SIG-M5 (cell line): ENCODE data around the gene RBM4.
"Not testable (repeated sequence)": the region's sequence is repeated elsewhere in the genome, so short reads cannot be mapped to it uniquely, and the experiment has no call there.

Experiments used
- DNase-seq: peaks from one replicate; lab custom pipeline; 2025; lab: John Stamatoyannopoulos, UW

Gene RBM4

GRCh38 chr11:66638177-66639065 is at the start of gene RBM4:
TSS of gene RBM4 (plus strand) at chr11:66638703. CDS start at chr11:66639712, 1,009 bp downstream.
- peak; percentile 96 for DNase-seq

- not testable (repeated sequence) for DNase-seq
Observed at GRCh38 chr11:66589315-66589714, 49.2 kb upstream of the RBM4 start.

GRCh38 chr11:66589996-66590675 is 48.4 kb upstream of the RBM4 start:
- DNase-seq, result no peak

- DNase-seq, result no peak
Observed at GRCh38 chr11:66591175-66591574, 47.3 kb upstream of the RBM4 start.

- peak; percentile 3 for DNase-seq
Observed at GRCh38 chr11:66592457-66593302, 45.8 kb upstream of the RBM4 start, which contains the start of the genes CCDC87 and CCS. TSS of gene CCDC87 (minus strand) at chr11:66593063. CDS start at chr11:66593015, 48 bp downstream. TSS of gene CCS (plus strand) at chr11:66593185. CDS start at chr11:66593262, 77 bp downstream.

- no peak for DNase-seq
Observed at GRCh38 chr11:66593303-66593635, 45.2 kb upstream of the RBM4 start.

- no peak for DNase-seq
Observed at GRCh38 chr11:66593650-66594049, 44.9 kb upstream of the RBM4 start.

GRCh38 chr11:66595245-66595904 is 43.1 kb upstream of the RBM4 start:
- DNase-seq, result peak; percentile 44

- DNase-seq, result no peak
Observed at GRCh38 chr11:66598993-66599392, 39.5 kb upstream of the RBM4 start.

GRCh38 chr11:66600219-66600618 is 38.3 kb upstream of the RBM4 start:
- DNase-seq, result peak; percentile 0

- DNase-seq, result no peak
Observed at GRCh38 chr11:66600631-66601233, 37.8 kb upstream of the RBM4 start.

- no peak for DNase-seq
Observed at GRCh38 chr11:66603072-66603471, 35.4 kb upstream of the RBM4 start.

GRCh38 chr11:66604155-66604554 is 34.3 kb upstream of the RBM4 start:
- DNase-seq, result no peak

GRCh38 chr11:66606608-66607007 is 31.9 kb upstream of the RBM4 start:
- DNase-seq, result not testable (repeated sequence)

GRCh38 chr11:66607126-66607834 is 31.2 kb upstream of the RBM4 start:
- DNase-seq, result no peak

- no peak for DNase-seq
Observed at GRCh38 chr11:66609721-66610617, 28.5 kb upstream of the RBM4 start.

GRCh38 chr11:66612458-66612857 is 26.0 kb upstream of the RBM4 start:
- DNase-seq, result no peak

GRCh38 chr11:66614073-66614472 is 24.4 kb upstream of the RBM4 start:
- DNase-seq, result no peak

GRCh38 chr11:66616379-66617154 is 21.9 kb upstream of the RBM4 start, which contains the start of gene RBM14:
TSS of gene RBM14 (plus strand) at chr11:66616630. CDS start at chr11:66616721, 91 bp downstream.
- peak; percentile 92 for DNase-seq
